ENCODE measurements around the gene OR5H14. TPM values are rescaled to one million over a fixed set of nuclear protein-coding genes. Genes with fewer than 3 reads are reported as not detected.
"Not testable (repeated sequence)": the region's sequence is repeated elsewhere in the genome, so short reads cannot be mapped to it uniquely, and the experiment has no call there.

OR5H14 gene
- total RNA-seq, 2 donors from 2014 or later, result not detected

- Mint-ChIP-seq H3K27ac (no peak overlapping the region), H3K27me3 (ENCODE audit: insufficient read depth) (no peaks in the 10 kb centered on the region), H3K36me3 (ENCODE audit: low read depth) (no peaks in the 10 kb centered on the region), H3K4me1 (peaks cover 8% of the 10 kb centered on the region), H3K4me3 (no peak overlapping the region), H3K9me3 (no peaks in the 10 kb centered on the region)
- no peaks in the 10 kb centered on the region for H3K36me3 ChIP-seq (ENCODE audit: control insufficient read depth, insufficient read depth, low read length)
- DNase-seq, result no peak
- TF ChIP-seq CTCF (conservative IDR thresholded peaks at IDR 0.05), result no peak
- H3K4me3 ChIP-seq (ENCODE audit: low read length), result no peak overlapping the region
- no peaks in the 10 kb centered on the region for H3K4me1 ChIP-seq (ENCODE audit: control insufficient read depth, insufficient read depth, low read length)
- H3K27ac ChIP-seq (ENCODE audit: low read depth, low read length), result no peak overlapping the region
- H3K9ac ChIP-seq (ENCODE audit: extremely low read depth, low read length, poor library complexity, severe bottlenecking), result no peak overlapping the region
- H3K27me3 ChIP-seq (ENCODE audit: control insufficient read depth, insufficient read depth, low read length, poor library complexity, severe bottlenecking), result no peaks in the 10 kb centered on the region
- no peaks in the 10 kb centered on the region for H3K9me3 ChIP-seq (ENCODE audit: control insufficient read depth, low read length)
Observed at GRCh38 chr3:98140531-98140930, 6.7 kb upstream of the OR5H14 start.

GRCh38 chr3:98148751-98149150 is 1.5 kb downstream of the OR5H14 start:
- no peak for TF ChIP-seq CTCF (conservative IDR thresholded peaks at IDR 0.05)
- no peak overlapping the region for H3K9ac ChIP-seq (ENCODE audit: extremely low read depth, low read length, poor library complexity, severe bottlenecking)
- H3K4me1 ChIP-seq (ENCODE audit: control insufficient read depth, insufficient read depth, low read length), result no peaks in the 10 kb centered on the region
- H3K27me3 Mint-ChIP-seq (ENCODE audit: insufficient read depth), result no peaks in the 10 kb centered on the region
- no peaks in the 10 kb centered on the region for H3K36me3 ChIP-seq (ENCODE audit: control insufficient read depth, insufficient read depth, low read length)
- H3K36me3 Mint-ChIP-seq (ENCODE audit: low read depth), result no peaks in the 10 kb centered on the region
- no peaks in the 10 kb centered on the region for H3K9me3 ChIP-seq (ENCODE audit: control insufficient read depth, low read length)
- no peaks in the 10 kb centered on the region for H3K4me1 Mint-ChIP-seq
- H3K27ac ChIP-seq (ENCODE audit: low read depth, low read length), result no peak overlapping the region
- no peak overlapping the region for H3K27ac Mint-ChIP-seq
- H3K9me3 Mint-ChIP-seq, result peaks cover 6% of the 10 kb centered on the region
- H3K4me3 Mint-ChIP-seq, result no peak overlapping the region
- no peaks in the 10 kb centered on the region for H3K27me3 ChIP-seq (ENCODE audit: control insufficient read depth, insufficient read depth, low read length, poor library complexity, severe bottlenecking)
- 82% methylated on average over 1 of the region's 3 CpGs; no CpG with 5 or more reads in 1 of the 2 experiments for whole genome bisulfite sequencing, 2 experiments (ENCODE audit: insufficient coverage in 1 of 2, insufficient read length in 1 of 2)
- DNase-seq, result no peak
- H3K4me3 ChIP-seq (ENCODE audit: low read length), result no peak overlapping the region

GRCh38 chr3:98149456-98149855 is 2.2 kb downstream of the OR5H14 start:
- not testable (repeated sequence) for H3K27ac Mint-ChIP-seq; H3K27me3 Mint-ChIP-seq (ENCODE audit: insufficient read depth); H3K9me3 Mint-ChIP-seq; H3K4me3 ChIP-seq (ENCODE audit: low read length); H3K9me3 ChIP-seq (ENCODE audit: control insufficient read depth, low read length); H3K36me3 ChIP-seq (ENCODE audit: control insufficient read depth, insufficient read depth, low read length); H3K36me3 Mint-ChIP-seq (ENCODE audit: low read depth); H3K27ac ChIP-seq (ENCODE audit: low read depth, low read length); H3K4me3 Mint-ChIP-seq; H3K9ac ChIP-seq (ENCODE audit: extremely low read depth, low read length, poor library complexity, severe bottlenecking); DNase-seq; H3K4me1 Mint-ChIP-seq; H3K4me1 ChIP-seq (ENCODE audit: control insufficient read depth, insufficient read depth, low read length); H3K27me3 ChIP-seq (ENCODE audit: control insufficient read depth, insufficient read depth, low read length, poor library complexity, severe bottlenecking)
- whole genome bisulfite sequencing, 2 experiments (ENCODE audit: insufficient coverage in 1 of 2, insufficient read length in 1 of 2), result 83 to 89% methylated on average over 2 to 4 of the region's 4 CpGs

- H3K9ac ChIP-seq (ENCODE audit: extremely low read depth, low read length, poor library complexity, severe bottlenecking), result no peak overlapping the region
- H3K27ac ChIP-seq (ENCODE audit: low read depth, low read length), result no peak overlapping the region
- peaks cover 6% of the 10 kb centered on the region for H3K9me3 Mint-ChIP-seq
- no peaks in the 10 kb centered on the region for H3K36me3 Mint-ChIP-seq (ENCODE audit: low read depth)
- H3K4me1 Mint-ChIP-seq, result no peaks in the 10 kb centered on the region
- no peak overlapping the region for H3K4me3 ChIP-seq (ENCODE audit: low read length)
- no peaks in the 10 kb centered on the region for H3K4me1 ChIP-seq (ENCODE audit: control insufficient read depth, insufficient read depth, low read length)
- WGBS, 2 experiments (ENCODE audit: insufficient coverage in 1 of 2, insufficient read length in 1 of 2), result 80 to 88% methylated on average over 2 to 4 of the region's 5 CpGs
- no peaks in the 10 kb centered on the region for H3K36me3 ChIP-seq (ENCODE audit: control insufficient read depth, insufficient read depth, low read length)
- no peak for TF ChIP-seq CTCF (conservative IDR thresholded peaks at IDR 0.05)
- H3K27me3 ChIP-seq (ENCODE audit: control insufficient read depth, insufficient read depth, low read length, poor library complexity, severe bottlenecking), result no peaks in the 10 kb centered on the region
- H3K27me3 Mint-ChIP-seq (ENCODE audit: insufficient read depth), result no peaks in the 10 kb centered on the region
- H3K27ac Mint-ChIP-seq, result no peak overlapping the region
- DNase-seq, result no peak
- H3K9me3 ChIP-seq (ENCODE audit: control insufficient read depth, low read length), result no peaks in the 10 kb centered on the region
- H3K4me3 Mint-ChIP-seq, result no peak overlapping the region
Observed at GRCh38 chr3:98151241-98151640, 4.0 kb downstream of the OR5H14 start.

Measured in endodermal cell (in vitro differentiated cells).